OCI-LY3 (cell line): ENCODE data around the gene TBXAS1.

Source experiments
- EZH2phosphoT487 ChIP-seq: fragments of 200-600 bp; shearing (Covaris generic); IDR thresholded peaks from 2 replicates; pipeline ENCODE4 v1.6.1; 2018; ENCODE audit warnings: antibody characterized with exemption, mixed run types, low read depth
- TF ChIP-seq, protein P1 (sequence below): fragments of 200-600, 300-600 bp; sonication (generic); IDR thresholded peaks from 2 replicates; pipeline ENCODE4 v1.5.1; 2014; ENCODE audit warnings: antibody characterized with exemption, low read length, low read depth

- TF ChIP-seq, protein P1, sequence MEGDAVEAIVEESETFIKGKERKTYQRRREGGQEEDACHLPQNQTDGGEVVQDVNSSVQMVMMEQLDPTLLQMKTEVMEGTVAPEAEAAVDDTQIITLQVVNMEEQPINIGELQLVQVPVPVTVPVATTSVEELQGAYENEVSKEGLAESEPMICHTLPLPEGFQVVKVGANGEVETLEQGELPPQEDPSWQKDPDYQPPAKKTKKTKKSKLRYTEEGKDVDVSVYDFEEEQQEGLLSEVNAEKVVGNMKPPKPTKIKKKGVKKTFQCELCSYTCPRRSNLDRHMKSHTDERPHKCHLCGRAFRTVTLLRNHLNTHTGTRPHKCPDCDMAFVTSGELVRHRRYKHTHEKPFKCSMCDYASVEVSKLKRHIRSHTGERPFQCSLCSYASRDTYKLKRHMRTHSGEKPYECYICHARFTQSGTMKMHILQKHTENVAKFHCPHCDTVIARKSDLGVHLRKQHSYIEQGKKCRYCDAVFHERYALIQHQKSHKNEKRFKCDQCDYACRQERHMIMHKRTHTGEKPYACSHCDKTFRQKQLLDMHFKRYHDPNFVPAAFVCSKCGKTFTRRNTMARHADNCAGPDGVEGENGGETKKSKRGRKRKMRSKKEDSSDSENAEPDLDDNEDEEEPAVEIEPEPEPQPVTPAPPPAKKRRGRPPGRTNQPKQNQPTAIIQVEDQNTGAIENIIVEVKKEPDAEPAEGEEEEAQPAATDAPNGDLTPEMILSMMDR: no peak
- no peak for TF ChIP-seq EZH2phosphoT487
These were observed 227.5 kb downstream of the TBXAS1 start for GRCh38 chr7:140056431-140057142.
